K562 (cell line): ENCODE measurements around the gene SORT1. TPM values are rescaled to one million over a fixed set of nuclear protein-coding genes. Genes with fewer than 3 reads are reported as not detected.

Experiments used
- EZH2 ChIP-seq: IDR thresholded peaks from 2 replicates; pipeline ENCODE4 v1.6.1; 2012; ENCODE audit warnings: low read depth, mild to moderate bottlenecking, inconsistent platforms, low read length, borderline replicate concordance
- GTF2A2 ChIP-seq: IDR thresholded peaks from 2 replicates; pipeline ENCODE4 v1.6.1; 2016; ENCODE audit warnings: mild to moderate bottlenecking, missing genetic modification characterization, missing compliant biosample characterization
- L3MBTL2 ChIP-seq: fragments of 450-650 bp; IDR thresholded peaks from 2 replicates; pipeline ENCODE4 v1.6.1; 2016; ENCODE audit warnings: mild to moderate bottlenecking, moderate library complexity
- SUPT5H ChIP-seq: fragments of 450-650 bp; IDR thresholded peaks from 2 replicates; pipeline ENCODE4 v1.6.1; 2016
- ZNF133 ChIP-seq: fragments of 250-450 bp; sonication (Bioruptor Pico); IDR thresholded peaks from 2 replicates; pipeline ENCODE4 v1.4.0; 2020; ENCODE audit warnings: mild to moderate bottlenecking
- ZNF3 ChIP-seq: fragments of 250-450 bp; sonication (Bioruptor Pico); IDR thresholded peaks from 2 replicates; pipeline ENCODE4 v1.5.0; 2021; ENCODE audit warnings: mild to moderate bottlenecking, moderate library complexity
- ZNF445 ChIP-seq: fragments of 250-450 bp; sonication (Bioruptor Pico); IDR thresholded peaks from 2 replicates; pipeline ENCODE4 v1.4.0; 2020; ENCODE audit warnings: low read depth, mild to moderate bottlenecking, moderate library complexity
- polyA plus RNA-seq, 8 experiments: library from polyadenylated mRNA; depleted of rRNA in 4 of 8; stranded (reverse) in 5 of 8; unstranded in 3 of 8; fragments of >200 nt; fragmentation: Nextera tagmentation in 2 of 8; fragmentation: Illumina TruSeq in 1 of 8; extraction: Ambion mirVana in 2 of 8; extraction: Trizol in 1 of 8; gene quantifications; 2 replicates each; pipeline versions ENCODE4 v1.2.1 to v1.2.3, GENCODE V29; 2011 to 2014; ENCODE audit warnings: inconsistent platforms in 1 of 8, missing spikeins in 1 of 8
- total RNA-seq, 7 experiments: library from RNA; depleted of rRNA in 6 of 7; stranded (reverse); fragments of >200 nt in 6 of 7; fragmentation: Illumina TruSeq in 2 of 7; extraction: Trizol in 2 of 7; gene quantifications; 2 replicates each; pipeline versions ENCODE4 v1.2.1 to v1.2.3, GENCODE V29; 2011 to 2021; ENCODE audit warnings: low replicate concordance in 1 of 7
- TF ChIP-seq, protein P1 (sequence below): fragments of 250-450 bp; sonication (Bioruptor Pico); IDR thresholded peaks from 2 replicates; pipeline ENCODE4 v1.5.0; 2022; ENCODE audit warnings: mild to moderate bottlenecking
- TF ChIP-seq, protein P2 (sequence below): conservative IDR thresholded peaks from 2 replicates; pipeline ENCODE4 v1.6.1; 2011; ENCODE audit warnings: low read depth, mild to moderate bottlenecking, low read length; ENCODE audit not compliant: control insufficient read depth
- TF ChIP-seq, protein P3 (sequence below): fragments of 250-450 bp; sonication (Bioruptor Pico); IDR thresholded peaks from 2 replicates; pipeline ENCODE4 v1.8.0; 2022; ENCODE audit warnings: moderate library complexity, mild to moderate bottlenecking, inconsistent platforms
- TF ChIP-seq, protein P4 (sequence below): sonication (generic); formaldehyde crosslinking; IDR thresholded peaks from 2 replicates; pipeline ENCODE4 v1.4.0; 2020; ENCODE audit warnings: mild to moderate bottlenecking, missing genetic modification reagents
- TF ChIP-seq, protein P5 (sequence below), 2 experiments: fragments of 450-650 bp; formaldehyde crosslinking in 1 of 2; IDR thresholded peaks; 2 replicates each; pipeline versions ENCODE4 v1.4.0 to v1.6.1; 2014 to 2020; ENCODE audit warnings: mild to moderate bottlenecking in 2 of 2, borderline replicate concordance in 1 of 2, low read depth in 1 of 2

Gene SORT1
- total and polyA plus RNA-seq, 9 of the 15 experiments (the other 6 are each of a cell fraction or from before 2014, with no cell fraction given): 27.4 to 112 (median 65.0) TPM

DNA sequence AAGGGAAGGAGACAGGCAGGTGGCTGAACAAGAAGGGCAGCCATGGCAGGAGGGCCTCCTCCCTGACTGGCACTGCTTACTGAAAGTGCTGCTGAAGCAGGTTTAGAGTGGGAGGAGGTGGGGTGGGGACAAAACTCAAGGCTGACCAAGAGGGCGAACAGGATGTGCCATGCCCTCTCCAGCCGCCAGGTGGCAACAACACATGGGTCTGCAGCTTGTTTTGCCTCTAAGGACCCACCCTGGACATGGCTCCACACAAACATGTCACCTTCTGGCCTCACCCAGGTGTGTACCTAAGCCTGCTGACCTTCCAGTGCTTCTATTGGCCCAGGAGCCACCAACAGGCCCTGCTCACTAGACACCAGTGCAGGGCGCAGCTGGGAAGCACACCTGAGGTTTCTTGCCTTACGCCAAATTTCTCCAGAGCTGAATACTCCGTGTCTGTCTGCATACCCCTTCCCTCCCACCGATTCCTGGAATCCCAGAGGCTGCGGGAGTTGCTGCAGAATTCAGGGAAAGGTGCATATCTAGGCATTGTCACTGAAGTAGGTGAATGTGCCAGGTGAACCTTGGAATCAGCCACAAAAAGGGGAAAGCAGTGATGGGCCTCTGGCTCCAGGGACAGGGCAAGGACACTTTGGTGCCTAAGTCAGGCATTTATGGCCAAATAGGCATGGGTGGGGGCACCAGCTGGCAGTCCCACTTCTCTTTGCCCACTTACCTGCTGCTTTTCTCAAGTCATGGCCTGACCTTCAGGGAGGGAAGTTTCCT lies 120.1 kb downstream of the SORT1 start (continued):
- TF ChIP-seq, protein P1, sequence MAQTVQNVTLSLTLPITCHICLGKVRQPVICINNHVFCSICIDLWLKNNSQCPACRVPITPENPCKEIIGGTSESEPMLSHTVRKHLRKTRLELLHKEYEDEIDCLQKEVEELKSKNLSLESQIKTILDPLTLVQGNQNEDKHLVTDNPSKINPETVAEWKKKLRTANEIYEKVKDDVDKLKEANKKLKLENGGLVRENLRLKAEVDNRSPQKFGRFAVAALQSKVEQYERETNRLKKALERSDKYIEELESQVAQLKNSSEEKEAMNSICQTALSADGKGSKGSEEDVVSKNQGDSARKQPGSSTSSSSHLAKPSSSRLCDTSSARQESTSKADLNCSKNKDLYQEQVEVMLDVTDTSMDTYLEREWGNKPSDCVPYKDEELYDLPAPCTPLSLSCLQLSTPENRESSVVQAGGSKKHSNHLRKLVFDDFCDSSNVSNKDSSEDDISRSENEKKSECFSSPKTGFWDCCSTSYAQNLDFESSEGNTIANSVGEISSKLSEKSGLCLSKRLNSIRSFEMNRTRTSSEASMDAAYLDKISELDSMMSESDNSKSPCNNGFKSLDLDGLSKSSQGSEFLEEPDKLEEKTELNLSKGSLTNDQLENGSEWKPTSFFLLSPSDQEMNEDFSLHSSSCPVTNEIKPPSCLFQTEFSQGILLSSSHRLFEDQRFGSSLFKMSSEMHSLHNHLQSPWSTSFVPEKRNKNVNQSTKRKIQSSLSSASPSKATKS (CRISPR knock-in tag): no peak
- TF ChIP-seq, protein P2, sequence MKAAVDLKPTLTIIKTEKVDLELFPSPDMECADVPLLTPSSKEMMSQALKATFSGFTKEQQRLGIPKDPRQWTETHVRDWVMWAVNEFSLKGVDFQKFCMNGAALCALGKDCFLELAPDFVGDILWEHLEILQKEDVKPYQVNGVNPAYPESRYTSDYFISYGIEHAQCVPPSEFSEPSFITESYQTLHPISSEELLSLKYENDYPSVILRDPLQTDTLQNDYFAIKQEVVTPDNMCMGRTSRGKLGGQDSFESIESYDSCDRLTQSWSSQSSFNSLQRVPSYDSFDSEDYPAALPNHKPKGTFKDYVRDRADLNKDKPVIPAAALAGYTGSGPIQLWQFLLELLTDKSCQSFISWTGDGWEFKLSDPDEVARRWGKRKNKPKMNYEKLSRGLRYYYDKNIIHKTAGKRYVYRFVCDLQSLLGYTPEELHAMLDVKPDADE: peak; percentile 51; the same call in 1 of the 2 replicates
- TF ChIP-seq EZH2 (no peak), ZNF3 (no peak), ZNF445 (CRISPR knock-in tag) (no peak), SUPT5H (no peak), ZNF133 (CRISPR knock-in tag) (no peak), L3MBTL2 (no peak), GTF2A2 (tag) (no peak)
- TF ChIP-seq, protein P3, sequence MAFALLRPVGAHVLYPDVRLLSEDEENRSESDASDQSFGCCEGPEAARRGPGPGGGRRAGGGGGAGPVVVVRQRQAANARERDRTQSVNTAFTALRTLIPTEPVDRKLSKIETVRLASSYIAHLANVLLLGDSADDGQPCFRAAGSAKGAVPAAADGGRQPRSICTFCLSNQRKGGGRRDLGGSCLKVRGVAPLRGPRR (CRISPR knock-in tag): no peak
- TF ChIP-seq, protein P4, sequence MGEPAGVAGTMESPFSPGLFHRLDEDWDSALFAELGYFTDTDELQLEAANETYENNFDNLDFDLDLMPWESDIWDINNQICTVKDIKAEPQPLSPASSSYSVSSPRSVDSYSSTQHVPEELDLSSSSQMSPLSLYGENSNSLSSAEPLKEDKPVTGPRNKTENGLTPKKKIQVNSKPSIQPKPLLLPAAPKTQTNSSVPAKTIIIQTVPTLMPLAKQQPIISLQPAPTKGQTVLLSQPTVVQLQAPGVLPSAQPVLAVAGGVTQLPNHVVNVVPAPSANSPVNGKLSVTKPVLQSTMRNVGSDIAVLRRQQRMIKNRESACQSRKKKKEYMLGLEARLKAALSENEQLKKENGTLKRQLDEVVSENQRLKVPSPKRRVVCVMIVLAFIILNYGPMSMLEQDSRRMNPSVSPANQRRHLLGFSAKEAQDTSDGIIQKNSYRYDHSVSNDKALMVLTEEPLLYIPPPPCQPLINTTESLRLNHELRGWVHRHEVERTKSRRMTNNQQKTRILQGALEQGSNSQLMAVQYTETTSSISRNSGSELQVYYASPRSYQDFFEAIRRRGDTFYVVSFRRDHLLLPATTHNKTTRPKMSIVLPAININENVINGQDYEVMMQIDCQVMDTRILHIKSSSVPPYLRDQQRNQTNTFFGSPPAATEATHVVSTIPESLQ: no peak; the same call in 1 of the 2 replicates
- TF ChIP-seq, protein P5, sequence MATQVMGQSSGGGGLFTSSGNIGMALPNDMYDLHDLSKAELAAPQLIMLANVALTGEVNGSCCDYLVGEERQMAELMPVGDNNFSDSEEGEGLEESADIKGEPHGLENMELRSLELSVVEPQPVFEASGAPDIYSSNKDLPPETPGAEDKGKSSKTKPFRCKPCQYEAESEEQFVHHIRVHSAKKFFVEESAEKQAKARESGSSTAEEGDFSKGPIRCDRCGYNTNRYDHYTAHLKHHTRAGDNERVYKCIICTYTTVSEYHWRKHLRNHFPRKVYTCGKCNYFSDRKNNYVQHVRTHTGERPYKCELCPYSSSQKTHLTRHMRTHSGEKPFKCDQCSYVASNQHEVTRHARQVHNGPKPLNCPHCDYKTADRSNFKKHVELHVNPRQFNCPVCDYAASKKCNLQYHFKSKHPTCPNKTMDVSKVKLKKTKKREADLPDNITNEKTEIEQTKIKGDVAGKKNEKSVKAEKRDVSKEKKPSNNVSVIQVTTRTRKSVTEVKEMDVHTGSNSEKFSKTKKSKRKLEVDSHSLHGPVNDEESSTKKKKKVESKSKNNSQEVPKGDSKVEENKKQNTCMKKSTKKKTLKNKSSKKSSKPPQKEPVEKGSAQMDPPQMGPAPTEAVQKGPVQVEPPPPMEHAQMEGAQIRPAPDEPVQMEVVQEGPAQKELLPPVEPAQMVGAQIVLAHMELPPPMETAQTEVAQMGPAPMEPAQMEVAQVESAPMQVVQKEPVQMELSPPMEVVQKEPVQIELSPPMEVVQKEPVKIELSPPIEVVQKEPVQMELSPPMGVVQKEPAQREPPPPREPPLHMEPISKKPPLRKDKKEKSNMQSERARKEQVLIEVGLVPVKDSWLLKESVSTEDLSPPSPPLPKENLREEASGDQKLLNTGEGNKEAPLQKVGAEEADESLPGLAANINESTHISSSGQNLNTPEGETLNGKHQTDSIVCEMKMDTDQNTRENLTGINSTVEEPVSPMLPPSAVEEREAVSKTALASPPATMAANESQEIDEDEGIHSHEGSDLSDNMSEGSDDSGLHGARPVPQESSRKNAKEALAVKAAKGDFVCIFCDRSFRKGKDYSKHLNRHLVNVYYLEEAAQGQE (IDR thresholded peaks at IDR 0.05; ENCODE audit: borderline replicate concordance): peak; percentile 93
- TF ChIP-seq, protein P5 (CRISPR knock-in tag; IDR thresholded peaks at IDR 0.05; ENCODE audit: low read depth): no peak
